Fibroblast of villous mesenchyme (primary cell): ENCODE measurements around the gene FKBP1A. TPM values are rescaled to one million over a fixed set of nuclear protein-coding genes. Genes with fewer than 3 reads are reported as not detected.

ENCODE experiments used
- DNase-seq: peaks from one replicate; pipeline ENCODE4 v3.0.0-alpha.2; 2010; ENCODE audit warnings: low read depth
- H3K4me3 ChIP-seq: 2 replicates; pipeline ENCODE4 v1.5.1; 2011; ENCODE audit warnings: low read depth, mild to moderate bottlenecking, low read length
- CTCF ChIP-seq: IDR thresholded peaks from 2 replicates; pipeline ENCODE4 v1.5.1; 2012; ENCODE audit warnings: low read depth, mild to moderate bottlenecking, low read length; ENCODE audit not compliant: insufficient read depth
- total RNA-seq: library from RNA; depleted of rRNA; stranded (reverse); fragments of >200 nt; gene quantifications from 2 replicates; pipeline ENCODE4 v1.2.3, GENCODE V29; 2012

The FKBP1A gene
- total RNA-seq, 1 donor = 172 TPM

DNA sequence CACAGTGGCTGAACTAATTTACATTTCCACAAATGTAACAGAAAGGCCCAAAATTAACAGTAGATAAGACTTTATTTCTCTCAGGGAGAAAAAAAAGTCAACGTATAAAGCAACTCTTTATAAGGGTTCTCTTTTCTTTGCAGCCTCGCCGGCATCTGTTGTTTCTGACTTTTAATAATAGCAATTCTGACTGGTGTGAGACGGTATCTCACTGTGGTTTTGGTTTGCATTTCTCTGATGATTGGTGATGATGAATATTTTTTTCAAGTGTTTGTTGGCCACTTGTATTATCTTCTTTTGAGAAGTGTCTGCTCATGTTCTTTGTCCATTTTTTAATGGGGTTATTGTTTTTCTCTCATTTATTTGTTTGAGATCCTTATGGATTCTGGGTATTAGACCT, 27.2 kb upstream of the FKBP1A start:
- H3K4me3 ChIP-seq = no peak overlapping the region
- DNase-seq = no peak
- TF ChIP-seq CTCF = no peak

DNA sequence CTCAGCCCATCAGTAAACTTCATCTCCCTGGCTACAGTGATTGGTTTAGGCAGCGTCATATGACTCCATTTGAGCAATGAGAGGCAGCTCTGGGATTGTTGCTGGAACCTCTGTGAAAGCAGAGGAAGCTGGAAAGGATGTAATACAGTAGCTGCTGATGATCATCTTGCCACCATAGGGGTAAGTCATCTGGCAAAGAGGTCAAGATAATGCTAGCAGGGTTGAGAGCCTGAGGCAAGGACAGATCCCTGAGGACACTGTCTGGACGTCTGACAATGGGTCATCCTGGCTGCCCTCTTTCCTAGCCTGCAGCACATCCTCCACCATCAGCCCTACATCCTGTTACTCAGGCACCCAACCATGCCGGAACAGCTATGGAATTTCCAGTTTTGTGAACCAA, 25.5 kb upstream of the FKBP1A start:
- TF ChIP-seq CTCF = no peak
- H3K4me3 ChIP-seq = no peak overlapping the region
- peak; percentile 51 for DNase-seq

- TF ChIP-seq CTCF = no peak
- no peak for DNase-seq
- no peak overlapping the region for H3K4me3 ChIP-seq
Measured at GRCh38 chr20:1417790-1418189, 24.9 kb upstream of the FKBP1A start.

DNA sequence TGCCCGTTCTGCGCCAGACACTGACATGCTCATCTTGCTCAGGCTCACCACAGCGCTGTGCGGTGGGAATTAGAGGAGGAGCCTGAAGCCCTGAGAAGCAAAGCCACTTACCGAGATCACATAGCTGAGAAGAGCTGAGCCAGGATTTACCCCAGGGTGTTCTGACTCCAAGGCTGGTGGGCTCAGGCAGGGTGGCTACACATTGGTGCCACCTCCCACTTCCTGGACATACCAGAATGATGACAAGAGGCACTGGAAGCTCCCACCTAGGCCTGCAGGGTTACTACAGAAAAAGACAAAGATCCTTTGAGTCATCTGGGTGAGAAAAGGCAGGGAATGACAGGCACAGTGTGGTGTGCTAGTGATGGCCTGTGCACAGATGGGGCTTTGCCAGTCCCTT, 24.4 kb upstream of the FKBP1A start:
- DNase-seq = peak; percentile 59
- no peak overlapping the region for H3K4me3 ChIP-seq
- TF ChIP-seq CTCF = no peak

DNA sequence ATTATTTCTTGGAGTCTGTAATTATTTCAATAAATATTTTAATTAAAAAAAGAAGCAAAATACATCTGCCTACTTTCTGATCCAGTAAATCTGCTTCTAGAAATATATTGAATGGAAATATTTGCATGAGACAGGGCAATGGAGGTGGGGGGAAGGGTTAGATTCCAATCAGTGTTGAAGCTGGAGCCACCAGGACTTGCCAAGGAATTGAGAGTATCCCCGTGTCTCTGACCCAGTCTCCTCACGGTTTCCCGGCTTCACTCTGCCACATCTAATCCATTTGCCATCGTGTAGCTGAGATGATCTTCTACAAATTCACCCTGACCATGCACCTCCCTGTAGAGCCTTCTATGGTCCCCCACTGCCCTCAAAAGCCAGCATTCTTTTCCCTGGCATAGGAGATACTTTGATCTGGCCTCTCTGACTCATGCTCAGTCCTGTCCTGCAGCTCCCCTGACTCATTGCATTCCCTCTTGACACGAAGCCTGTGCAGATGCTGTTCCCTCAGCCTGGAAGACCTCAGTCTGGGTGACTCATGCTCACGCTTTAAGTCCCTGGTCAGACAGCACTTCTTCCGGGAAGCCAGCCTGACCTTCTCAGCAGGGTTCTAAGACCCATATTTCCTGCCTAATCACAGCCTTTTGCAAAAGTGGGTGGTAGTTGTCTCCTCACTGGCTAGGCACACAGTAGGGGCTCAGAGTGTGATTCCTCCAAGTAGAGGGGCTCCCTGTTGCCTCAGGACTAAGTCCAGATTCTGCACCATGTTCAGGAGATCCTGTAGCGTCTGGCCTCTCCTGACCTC, 23.0 kb upstream of the FKBP1A start:
- TF ChIP-seq CTCF = no peak
- DNase-seq = peak; percentile 95
- no peak overlapping the region for H3K4me3 ChIP-seq

DNA sequence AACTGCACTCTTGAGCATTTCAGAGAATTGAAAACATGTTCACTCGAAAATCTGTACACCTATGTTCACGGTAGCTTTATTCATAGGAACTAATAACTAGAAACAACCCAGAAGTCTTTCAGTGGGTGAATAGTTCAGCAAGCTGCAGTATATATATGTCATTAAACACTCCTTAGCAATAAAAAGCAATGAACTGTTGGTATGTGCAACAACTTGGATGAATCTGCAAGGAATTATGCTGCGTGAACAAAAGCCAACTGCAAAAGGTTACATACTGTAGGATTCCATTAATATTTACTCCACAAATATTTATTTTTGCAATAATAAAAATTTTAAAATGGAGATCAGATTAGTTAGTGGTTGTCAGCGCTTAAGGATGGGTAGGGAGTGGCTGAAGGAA, 22.1 kb upstream of the FKBP1A start:
- DNase-seq = peak; percentile 69
- no peak overlapping the region for H3K4me3 ChIP-seq
- TF ChIP-seq CTCF = no peak

- no peak for DNase-seq
- TF ChIP-seq CTCF = no peak
- no peak overlapping the region for H3K4me3 ChIP-seq
Measured at GRCh38 chr20:1405801-1406200, 12.9 kb upstream of the FKBP1A start.
